Upper lobe of left lung (tissue), 4 donors: Measurements from ENCODE around the gene TRDN.

Source experiments
- CTCF ChIP-seq, 6 experiments: fragments of 450-650 bp in 4 of 6; fragments of 200-600 bp in 2 of 6; sonication (generic) in 2 of 6; IDR thresholded peaks; one replicate each; pipeline ENCODE4 v1.5.1; 2016 to 2019; ENCODE audit warnings: antibody characterized with exemption in 6 of 6
- POLR2A ChIP-seq, 4 donors: fragments of 450-650 bp; IDR thresholded peaks; one replicate each; pipeline ENCODE4 v1.5.1; 2016 to 2017; ENCODE audit warnings: antibody characterized with exemption in 4 of 4, mild to moderate bottlenecking in 2 of 4
- POLR2AphosphoS5 ChIP-seq, 2 donors: sonication (generic); formaldehyde crosslinking; IDR thresholded peaks; one replicate each; pipeline ENCODE4 v1.5.1; 2017; ENCODE audit warnings: antibody characterized with exemption in 2 of 2

- TF ChIP-seq POLR2AphosphoS5 (IDR thresholded peaks at IDR 0.05), result no peak
- no peak for TF ChIP-seq CTCF (IDR thresholded peaks at IDR 0.05)
- TF ChIP-seq POLR2A (IDR thresholded peaks at IDR 0.05), result no peak
Measured at GRCh38 chr6:123215211-123215610, 421.5 kb downstream of the TRDN start.
